Endodermal cell (in vitro differentiated cells): ENCODE measurements around the gene MRPS21. TPM values are rescaled to one million over a fixed set of nuclear protein-coding genes. Genes with fewer than 3 reads are reported as not detected.

Experiments used
- DNase-seq: peaks from one replicate; pipeline ENCODE4 v3.0.0-alpha.2; 2017
- H3K27ac ChIP-seq: 2 replicates; pipeline ENCODE4 v1.5.1; 2013; ENCODE audit warnings: mild to moderate bottlenecking, low read depth, low read length, moderate library complexity
- H3K27me3 ChIP-seq: 2 replicates; pipeline ENCODE4 v1.6.1; 2013; ENCODE audit warnings: mild to moderate bottlenecking, low read length, moderate library complexity; ENCODE audit not compliant: insufficient read depth, control insufficient read depth, poor library complexity, severe bottlenecking
- H3K36me3 ChIP-seq: 2 replicates; pipeline ENCODE4 v1.7.0; 2013; ENCODE audit warnings: mild to moderate bottlenecking, low read length, moderate library complexity; ENCODE audit not compliant: control insufficient read depth, insufficient read depth
- H3K4me1 ChIP-seq: one replicate; pipeline ENCODE4 v1.7.0; 2013; ENCODE audit warnings: low read length; ENCODE audit not compliant: control insufficient read depth, insufficient read depth
- H3K4me3 ChIP-seq: 2 replicates; pipeline ENCODE4 v1.5.1; 2013; ENCODE audit warnings: mild to moderate bottlenecking, low read length, moderate library complexity
- H3K9ac ChIP-seq: 2 replicates; pipeline ENCODE4 v1.6.1; 2013; ENCODE audit warnings: mild to moderate bottlenecking, low read length, moderate library complexity; ENCODE audit not compliant: poor library complexity, severe bottlenecking; ENCODE audit errors: extremely low read depth
- H3K9me3 ChIP-seq: 2 replicates; pipeline ENCODE4 v1.6.1; 2013; ENCODE audit warnings: mild to moderate bottlenecking, low read length, moderate library complexity; ENCODE audit not compliant: control insufficient read depth
- H3K27ac Mint-ChIP-seq: 2 replicates; pipeline ENCODE4 v1.8.0; 2020; ENCODE audit warnings: mixed read lengths
- H3K27me3 Mint-ChIP-seq: 2 replicates; pipeline ENCODE4 v1.8.0; 2021; ENCODE audit warnings: mild to moderate bottlenecking, mixed read lengths; ENCODE audit not compliant: insufficient read depth
- H3K36me3 Mint-ChIP-seq: 2 replicates; pipeline ENCODE4 v1.8.0; 2020; ENCODE audit warnings: low read depth, mixed read lengths
- H3K4me1 Mint-ChIP-seq: 2 replicates; pipeline ENCODE4 v1.8.0; 2020; ENCODE audit warnings: mixed read lengths
- H3K4me3 Mint-ChIP-seq: 2 replicates; pipeline ENCODE4 v1.8.0; 2020; ENCODE audit warnings: mild to moderate bottlenecking, moderate library complexity, mixed read lengths
- H3K9me3 Mint-ChIP-seq: 2 replicates; pipeline ENCODE4 v1.8.0; 2020; ENCODE audit warnings: mild to moderate bottlenecking, mixed read lengths
- CTCF ChIP-seq: fragments of 200-600 bp; sonication (generic); conservative IDR thresholded peaks from 2 replicates; pipeline ENCODE4 v1.5.0; 2021; ENCODE audit warnings: antibody characterized with exemption, mild to moderate bottlenecking
- WGBS, 2 experiments: methylation state at CpG; one replicate each; pipeline versions ENCODE4 v1.1.5 to v1.1.7; 2013; ENCODE audit warnings: missing lambda C conversion rate in 2 of 2, mixed read lengths in 1 of 2; ENCODE audit not compliant: insufficient coverage in 1 of 2, insufficient read length in 1 of 2; 5-methylcytosine and 5-hydroxymethylcytosine counted together
- total RNA-seq, 2 donors: library from RNA; stranded (reverse); fragmentation: NEBNext Ultra II Directional in 1 of 2; extraction: Animal tissue kit (Norgen Biotek cat#: 25700) in 1 of 2; gene quantifications; 2 replicates in 1 of 2; 3 replicates in 1 of 2; pipeline ENCODE4 v1.2.1, GENCODE V29; 2021

The MRPS21 gene
- total RNA-seq, 2 donors from 2014 or later: 89.9 to 95.3 TPM

- Histone ChIP-seq H3K4me3 (peak overlapping the region; percentile 72), H3K9me3 (no peaks in the 10 kb centered on the region), H3K9ac (no peak overlapping the region), H3K27me3 (no peaks in the 10 kb centered on the region), H3K36me3 (no peaks in the 10 kb centered on the region), H3K4me1 (no peaks in the 10 kb centered on the region), H3K27ac (no peak overlapping the region)
- no peaks in the 10 kb centered on the region for H3K27me3 Mint-ChIP-seq
- WGBS, 2 experiments: 80 to 82% methylated on average over 1 of the region's 1 CpG
- peak overlapping the region; percentile 38 for H3K4me3 Mint-ChIP-seq
- no peak for DNase-seq
- no peak overlapping the region for H3K27ac Mint-ChIP-seq
- H3K36me3 Mint-ChIP-seq: no peaks in the 10 kb centered on the region
- no peak for TF ChIP-seq CTCF
- peaks cover 22% of the 10 kb centered on the region for H3K4me1 Mint-ChIP-seq
- H3K9me3 Mint-ChIP-seq: no peaks in the 10 kb centered on the region
These were observed 20.4 kb upstream of the MRPS21 start for GRCh38 chr1:150273311-150273710.

GRCh38 chr1:150280138-150280707, 13.4 kb upstream of the MRPS21 start:
- H3K4me3 ChIP-seq: no peak overlapping the region
- H3K4me1 Mint-ChIP-seq: peaks cover 11% of the 10 kb centered on the region
- no peak for TF ChIP-seq CTCF
- H3K36me3 Mint-ChIP-seq: no peaks in the 10 kb centered on the region
- no peak overlapping the region for H3K9ac ChIP-seq
- H3K27me3 ChIP-seq: peaks cover 22% of the 10 kb centered on the region
- H3K27me3 Mint-ChIP-seq: peaks cover 29% of the 10 kb centered on the region
- no peaks in the 10 kb centered on the region for H3K36me3 ChIP-seq
- no peak overlapping the region for H3K4me3 Mint-ChIP-seq
- no peaks in the 10 kb centered on the region for H3K9me3 ChIP-seq
- DNase-seq: no peak
- H3K9me3 Mint-ChIP-seq: peaks cover 11% of the 10 kb centered on the region
- WGBS, 2 experiments: 86 to 98% methylated on average over 4 to 6 of the region's 6 CpGs
- H3K27ac ChIP-seq: no peak overlapping the region
- no peaks in the 10 kb centered on the region for H3K4me1 ChIP-seq
- H3K27ac Mint-ChIP-seq: no peak overlapping the region

- no peaks in the 10 kb centered on the region for H3K36me3 ChIP-seq
- no peak overlapping the region for H3K27ac ChIP-seq
- 22 to 25% methylated on average over 5 to 15 of the region's 15 CpGs for WGBS, 2 experiments
- Mint-ChIP-seq H3K27ac (peak overlapping the region; percentile 90), H3K36me3 (no peaks in the 10 kb centered on the region), H3K4me3 (peak overlapping the region; percentile 57), H3K9me3 (peaks cover 11% of the 10 kb centered on the region), H3K27me3 (peaks cover 29% of the 10 kb centered on the region), H3K4me1 (peaks cover 11% of the 10 kb centered on the region)
- peak overlapping the region; percentile 42 for H3K4me3 ChIP-seq
- TF ChIP-seq CTCF: peak; percentile 87
- H3K4me1 ChIP-seq: no peaks in the 10 kb centered on the region
- no peak overlapping the region for H3K9ac ChIP-seq
- H3K27me3 ChIP-seq: peaks cover 22% of the 10 kb centered on the region
- H3K9me3 ChIP-seq: no peaks in the 10 kb centered on the region
- peak; percentile 89 for DNase-seq
These were observed 12.4 kb upstream of the MRPS21 start for GRCh38 chr1:150281221-150281757.
